Tongue (tissue), 2 donors: ENCODE results near the gene SCD. TPM values are rescaled to one million over a fixed set of nuclear protein-coding genes. Genes with fewer than 3 reads are reported as not detected.
A peak's percentile ranks its signal among the peaks of the same experiment; 100 is the strongest.
"Not testable (repeated sequence)": the region's sequence is repeated elsewhere in the genome, so short reads cannot be mapped to it uniquely, and the experiment has no call there.

Experiments used
- DNase-seq: peaks from one replicate; pipeline ENCODE4 v3.0.0-alpha.2; 2015
- total RNA-seq: library from RNA; depleted of rRNA; stranded (reverse); fragments of >200 nt; gene quantifications from one replicate; pipeline ENCODE4 v1.2.3, GENCODE V29; 2014

Gene SCD
- total RNA-seq, 1 donor from 2014 or later, result 15.7 TPM

DNA sequence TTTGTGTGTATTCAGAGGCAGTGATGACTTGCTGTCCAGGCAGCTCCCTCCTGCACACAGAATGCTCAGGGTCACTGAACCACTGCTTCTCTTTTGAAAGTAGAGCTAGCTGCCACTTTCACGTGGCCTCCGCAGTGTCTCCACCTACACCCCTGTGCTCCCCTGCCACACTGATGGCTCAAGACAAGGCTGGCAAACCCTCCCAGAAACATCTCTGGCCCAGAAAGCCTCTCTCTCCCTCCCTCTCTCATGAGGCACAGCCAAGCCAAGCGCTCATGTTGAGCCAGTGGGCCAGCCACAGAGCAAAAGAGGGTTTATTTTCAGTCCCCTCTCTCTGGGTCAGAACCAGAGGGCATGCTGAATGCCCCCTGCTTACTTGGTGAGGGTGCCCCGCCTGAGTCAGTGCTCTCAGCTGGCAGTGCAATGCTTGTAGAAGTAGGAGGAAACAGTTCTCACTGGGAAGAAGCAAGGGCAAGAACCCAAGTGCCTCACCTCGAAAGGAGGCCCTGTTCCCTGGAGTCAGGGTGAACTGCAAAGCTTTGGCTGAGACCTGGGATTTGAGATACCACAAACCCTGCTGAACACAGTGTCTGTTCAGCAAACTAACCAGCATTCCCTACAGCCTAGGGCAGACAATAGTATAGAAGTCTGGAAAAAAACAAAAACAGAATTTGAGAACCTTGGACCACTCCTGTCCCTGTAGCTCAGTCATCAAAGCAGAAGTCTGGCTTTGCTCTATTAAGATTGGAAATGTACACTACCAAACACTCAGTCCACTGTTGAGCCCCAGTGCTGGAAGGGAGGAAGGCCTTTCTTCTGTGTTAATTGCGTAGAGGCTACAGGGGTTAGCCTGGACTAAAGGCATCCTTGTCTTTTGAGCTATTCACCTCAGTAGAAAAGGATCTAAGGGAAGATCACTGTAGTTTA, 15.8 kb downstream of the SCD start:
- DNase-seq, result no peak

DNA sequence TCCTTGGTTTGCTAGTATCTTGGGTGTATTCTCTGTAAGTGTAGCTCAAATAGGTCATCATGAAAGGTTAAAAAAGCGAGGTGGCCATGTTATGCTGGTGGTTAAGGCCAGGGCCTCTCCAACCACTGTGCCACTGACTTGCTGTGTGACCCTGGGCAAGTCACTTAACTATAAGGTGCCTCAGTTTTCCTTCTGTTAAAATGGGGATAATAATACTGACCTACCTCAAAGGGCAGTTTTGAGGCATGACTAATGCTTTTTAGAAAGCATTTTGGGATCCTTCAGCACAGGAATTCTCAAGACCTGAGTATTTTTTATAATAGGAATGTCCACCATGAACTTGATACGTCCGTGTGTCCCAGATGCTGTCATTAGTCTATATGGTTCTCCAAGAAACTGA, 17.1 kb downstream of the SCD start:
- no peak for DNase-seq

GRCh38 chr10:100364735-100365391, 17.8 kb downstream of the SCD start:
- peak; percentile 40 for DNase-seq

- no peak for DNase-seq
These were observed 21.7 kb downstream of the SCD start for GRCh38 chr10:100368721-100369120.

GRCh38 chr10:100370714-100371481, 23.9 kb downstream of the SCD start:
- peak; percentile 72 for DNase-seq

- no peak for DNase-seq
These were observed 24.5 kb downstream of the SCD start for GRCh38 chr10:100371482-100372027.

- no peak for DNase-seq
These were observed 25.6 kb downstream of the SCD start for GRCh38 chr10:100372415-100373297.

DNA sequence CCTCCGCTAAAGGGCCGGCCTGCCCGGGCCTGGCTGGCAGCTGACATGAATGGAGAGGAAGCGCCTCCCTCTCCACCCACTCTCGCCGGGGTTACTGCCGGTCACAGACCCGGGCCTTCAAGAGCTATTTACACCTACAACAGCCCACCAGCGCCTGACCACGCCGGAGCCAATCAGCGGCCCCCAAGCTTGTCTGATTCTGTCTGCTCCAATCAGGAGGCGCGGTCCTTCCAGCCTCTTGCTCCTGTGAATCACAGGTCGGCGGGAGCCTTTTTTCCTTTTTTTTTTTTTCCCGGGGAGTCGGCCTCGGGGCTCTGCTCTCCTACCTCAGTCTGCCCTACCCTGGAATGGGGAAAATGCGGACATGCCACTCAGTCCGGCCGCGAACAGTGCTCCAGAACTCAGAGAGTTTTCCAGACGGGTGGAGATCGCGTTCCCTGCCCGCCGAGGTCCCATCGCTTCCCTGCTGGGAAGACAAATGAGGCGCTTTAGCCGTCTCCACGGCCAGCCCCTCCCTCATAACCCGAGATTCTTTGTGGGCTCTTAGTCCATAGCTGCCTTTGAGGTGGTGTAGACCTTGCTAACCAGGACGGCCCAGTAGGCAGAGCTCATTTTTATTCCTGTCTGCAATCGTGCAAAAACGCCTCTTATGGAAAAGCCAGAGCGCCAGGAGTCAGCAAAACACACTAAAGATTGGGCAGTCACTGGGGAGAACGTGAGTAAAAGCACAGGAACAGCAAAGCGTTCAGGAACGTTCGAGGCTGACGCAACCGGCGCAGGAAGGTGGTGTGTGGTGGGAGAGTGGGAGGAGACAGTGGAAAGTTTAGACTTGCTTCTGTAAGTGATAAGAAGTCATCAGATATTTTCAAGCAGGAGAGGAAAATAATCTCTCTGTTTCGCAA, 26.5 kb downstream of the SCD start:
- DNase-seq, result peak; percentile 98

- DNase-seq, result no peak
These were observed 27.2 kb downstream of the SCD start for GRCh38 chr10:100374200-100374655.

- not testable (repeated sequence) for DNase-seq
These were observed 27.8 kb downstream of the SCD start for GRCh38 chr10:100374677-100375353.

GRCh38 chr10:100376656-100377055, 29.6 kb downstream of the SCD start:
- not testable (repeated sequence) for DNase-seq

GRCh38 chr10:100377830-100378229, 30.8 kb downstream of the SCD start:
- DNase-seq, result no peak

DNA sequence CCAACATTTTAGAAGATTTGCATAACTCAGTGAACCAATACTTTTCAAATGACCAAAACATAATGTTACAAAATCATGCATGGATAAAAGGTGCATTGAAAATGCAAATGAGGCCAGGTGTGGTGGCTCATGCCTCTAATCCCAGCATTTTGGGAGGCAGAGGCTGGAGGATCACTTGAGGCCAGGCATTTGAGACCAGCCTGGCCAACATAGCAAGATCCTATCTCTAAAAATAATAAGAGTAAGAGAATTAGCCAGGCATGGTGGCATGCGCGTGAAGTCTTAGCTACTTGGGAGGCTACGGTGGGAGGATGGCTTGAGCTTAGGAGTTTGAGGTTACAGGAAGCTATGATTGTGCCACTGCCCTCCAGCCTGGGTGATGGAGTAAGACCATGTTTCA, 33.4 kb downstream of the SCD start:
- no peak for DNase-seq

DNA sequence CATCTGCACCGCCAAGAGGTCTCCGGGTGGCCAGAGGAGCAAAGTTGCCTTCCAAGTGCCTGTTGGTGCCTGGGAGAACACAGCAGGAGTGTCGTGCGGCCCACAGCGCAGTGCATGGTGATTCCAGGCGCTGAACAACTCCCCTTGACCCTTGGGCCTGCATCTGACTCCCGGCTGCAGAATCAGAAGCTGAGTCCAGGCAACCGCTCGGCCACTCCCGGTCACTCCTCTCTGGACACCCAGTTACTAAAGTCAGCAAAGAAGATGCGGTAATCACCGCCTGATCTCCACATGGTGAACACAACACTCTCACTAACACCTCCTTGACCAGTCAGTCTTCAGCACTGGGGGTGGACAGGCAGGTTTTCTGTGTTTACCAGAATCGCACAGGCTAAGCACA, 35.5 kb downstream of the SCD start:
- DNase-seq, result no peak

DNA sequence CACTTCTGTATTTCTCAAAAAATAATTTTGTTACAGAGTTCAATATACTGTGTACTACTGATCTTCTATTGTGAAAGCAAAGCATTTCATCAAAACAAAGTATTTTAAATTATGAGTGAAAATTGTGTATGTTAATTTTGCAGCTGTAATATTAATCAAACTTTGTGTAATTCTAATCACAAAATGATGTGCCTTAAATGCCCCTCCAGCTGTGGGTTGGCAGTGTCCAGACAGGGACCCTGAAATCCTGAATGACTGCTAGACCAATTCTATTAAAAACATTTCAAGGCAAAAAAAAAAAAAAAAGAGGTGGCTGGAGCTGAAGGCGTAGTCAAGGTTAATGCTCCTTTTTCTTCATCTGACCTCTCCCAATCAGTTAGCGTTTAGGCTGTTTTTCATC, 36.2 kb downstream of the SCD start:
- DNase-seq, result no peak

DNA sequence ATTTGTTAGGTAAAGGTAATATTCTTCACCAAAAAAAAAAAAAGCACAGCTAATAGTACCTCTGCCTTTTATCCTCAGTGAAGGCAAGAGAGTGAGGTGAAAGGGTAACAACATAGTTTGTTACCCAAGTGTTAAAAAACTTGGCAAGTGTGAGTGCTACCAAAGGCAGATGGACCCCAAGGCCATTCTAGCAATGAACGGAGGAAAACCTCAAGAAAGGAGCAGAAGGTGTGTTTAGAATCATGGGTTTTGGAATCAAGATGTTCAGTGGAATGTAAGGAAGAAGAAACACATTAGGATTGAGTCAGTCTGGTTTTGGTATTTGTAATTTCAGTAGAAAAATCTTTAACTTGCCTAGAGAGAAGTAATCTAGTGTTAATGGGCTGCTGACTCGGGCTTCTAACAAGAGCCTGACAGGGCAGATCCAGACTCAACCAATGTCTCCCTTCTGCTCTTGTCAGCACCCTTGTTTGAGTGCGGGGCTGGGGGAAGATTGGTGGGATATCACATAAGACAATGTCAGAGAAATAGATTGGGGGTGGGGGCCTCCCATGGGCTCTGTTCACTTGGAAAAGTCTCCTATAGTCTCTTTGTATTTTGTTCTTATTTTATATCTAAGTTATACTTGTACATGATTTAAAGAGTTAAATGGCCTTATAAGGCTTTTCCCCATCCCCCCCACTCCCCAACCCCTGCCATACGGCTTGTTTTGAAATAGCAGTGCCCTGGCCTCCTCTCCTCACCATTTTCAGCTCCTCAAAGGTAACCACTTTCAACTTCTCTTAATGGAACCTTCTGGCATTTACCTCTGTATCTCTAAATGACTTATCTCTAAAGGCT, 44.4 kb downstream of the SCD start:
- DNase-seq, result no peak

DNA sequence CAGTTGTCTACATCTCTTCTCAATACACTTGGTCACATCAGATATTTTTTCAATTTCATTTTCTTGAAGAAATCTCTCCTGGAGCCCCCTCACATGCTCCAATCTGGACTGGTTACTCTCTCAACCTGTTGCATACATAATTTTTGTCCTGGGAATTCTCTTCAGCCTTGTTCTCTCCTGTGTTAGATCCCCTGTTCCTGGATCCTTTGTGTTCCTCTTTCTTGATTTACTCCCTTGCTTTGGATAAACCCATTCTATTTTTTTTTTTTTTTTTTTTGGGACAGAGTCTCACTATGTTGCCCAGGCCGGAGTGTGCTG, 45.6 kb downstream of the SCD start:
- no peak for DNase-seq

- no peak for DNase-seq
These were observed 48.6 kb downstream of the SCD start for GRCh38 chr10:100395626-100396025.

DNA sequence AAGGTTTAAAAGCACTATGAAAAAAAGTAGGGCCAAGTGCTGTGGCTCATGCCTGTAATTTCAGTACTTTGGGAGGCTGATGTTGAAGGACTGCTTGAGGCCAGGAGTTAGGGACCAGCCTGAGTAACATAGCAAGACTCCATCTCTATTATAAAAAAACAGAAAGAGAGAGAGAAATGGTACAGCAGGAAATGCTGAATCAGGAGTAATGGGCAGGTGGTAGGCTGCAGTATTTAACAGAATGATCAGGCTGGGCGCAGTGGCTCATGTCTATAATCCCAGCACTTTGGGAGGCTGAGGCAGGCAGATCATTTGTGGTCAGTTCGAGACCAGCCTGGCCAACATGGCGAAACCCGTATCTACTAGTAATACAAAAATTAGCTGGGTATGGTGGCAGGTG, 49.6 kb downstream of the SCD start:
- DNase-seq, result no peak
